Activated naive CD4-positive, alpha-beta T cell treated with anti-CD3 and anti-CD28 coated beads for 36 hours (primary cell): Measurements from ENCODE around the gene NOMO2. TPM values are rescaled to one million over a fixed set of nuclear protein-coding genes. Genes with fewer than 3 reads are reported as not detected.
"Not testable (repeated sequence)": the region's sequence is repeated elsewhere in the genome, so short reads cannot be mapped to it uniquely, and the experiment has no call there.

Source experiments
- CTCF ChIA-PET: fragments of 350-600 bp; sonication (Branson Sonifier 250); formaldehyde crosslinking; loops from one replicate; lab custom pipeline; 2021; ENCODE audit warnings: antibody characterized with exemption; lab: Charles Lee
- DNase-seq: peaks from one replicate; pipeline ENCODE4 v3.0.0-alpha.2; 2020
- H3K27ac Mint-ChIP-seq: one replicate; pipeline ENCODE4 v1.8.0; 2021; ENCODE audit warnings: mild to moderate bottlenecking, mixed read lengths
- H3K27me3 Mint-ChIP-seq: one replicate; pipeline ENCODE4 v1.8.0; 2021; ENCODE audit warnings: low read depth, mixed read lengths
- H3K36me3 Mint-ChIP-seq: one replicate; pipeline ENCODE4 v1.8.0; 2021; ENCODE audit warnings: low read depth, mixed read lengths
- H3K4me1 Mint-ChIP-seq: one replicate; pipeline ENCODE4 v1.8.0; 2021; ENCODE audit warnings: low read depth, mixed read lengths
- H3K4me3 Mint-ChIP-seq: one replicate; pipeline ENCODE4 v1.8.0; 2021; ENCODE audit warnings: mild to moderate bottlenecking, moderate library complexity, mixed read lengths
- H3K9me3 Mint-ChIP-seq: one replicate; pipeline ENCODE4 v1.8.0; 2021; ENCODE audit warnings: mixed read lengths
- intact Hi-C: fragments of 100-400 bp; cut with micrococcal nuclease; formaldehyde crosslinking; loops from one replicate; pipeline ENCODE4 v1.15.1; 2023
- total RNA-seq, 2 experiments: library from RNA; stranded (reverse); gene quantifications; one replicate each; pipeline ENCODE4 v1.2.3, GENCODE V29; 2021

Gene NOMO2
- total RNA-seq, 2 experiments from 2014 or later, result 54.6 to 72.9 TPM

GRCh38 chr16:18526547-18526946 lies 35.4 kb downstream of the NOMO2 start:
- CTCF ChIA-PET, intact Hi-C loops, H3K4me1 Mint-ChIP-seq, H3K27me3 Mint-ChIP-seq, H3K9me3 Mint-ChIP-seq, H3K36me3 Mint-ChIP-seq, DNase-seq, H3K27ac Mint-ChIP-seq, H3K4me3 Mint-ChIP-seq: not testable (repeated sequence)

GRCh38 chr16:18525882-18526482 lies 35.9 kb downstream of the NOMO2 start:
- CTCF ChIA-PET, H3K4me3 Mint-ChIP-seq: not testable (repeated sequence)

GRCh38 chr16:18522637-18523036 lies 39.3 kb downstream of the NOMO2 start:
- H3K27me3 Mint-ChIP-seq, H3K36me3 Mint-ChIP-seq: not testable (repeated sequence)

More at GRCh38 chr16:18525882-18526482, 35.9 kb downstream of the NOMO2 start:
- H3K4me1 Mint-ChIP-seq, H3K27ac Mint-ChIP-seq, H3K36me3 Mint-ChIP-seq, intact Hi-C loops, H3K27me3 Mint-ChIP-seq, H3K9me3 Mint-ChIP-seq, DNase-seq: not testable (repeated sequence)

GRCh38 chr16:18521445-18522181 lies 40.3 kb downstream of the NOMO2 start:
- H3K27ac Mint-ChIP-seq, H3K9me3 Mint-ChIP-seq, intact Hi-C loops, DNase-seq, H3K36me3 Mint-ChIP-seq, H3K4me1 Mint-ChIP-seq, CTCF ChIA-PET, H3K4me3 Mint-ChIP-seq, H3K27me3 Mint-ChIP-seq: not testable (repeated sequence)

More at GRCh38 chr16:18522637-18523036, 39.3 kb downstream of the NOMO2 start:
- H3K4me3 Mint-ChIP-seq, CTCF ChIA-PET, H3K4me1 Mint-ChIP-seq, intact Hi-C loops, H3K9me3 Mint-ChIP-seq, DNase-seq, H3K27ac Mint-ChIP-seq: not testable (repeated sequence)

GRCh38 chr16:18518536-18519283 lies 43.2 kb downstream of the NOMO2 start:
- H3K9me3 Mint-ChIP-seq, H3K27ac Mint-ChIP-seq, H3K27me3 Mint-ChIP-seq, intact Hi-C loops, H3K36me3 Mint-ChIP-seq, CTCF ChIA-PET, H3K4me3 Mint-ChIP-seq, H3K4me1 Mint-ChIP-seq, DNase-seq: not testable (repeated sequence)

- H3K36me3 Mint-ChIP-seq, H3K4me3 Mint-ChIP-seq, CTCF ChIA-PET, H3K27ac Mint-ChIP-seq, H3K9me3 Mint-ChIP-seq, DNase-seq, intact Hi-C loops, H3K4me1 Mint-ChIP-seq, H3K27me3 Mint-ChIP-seq: not testable (repeated sequence)
Observed at GRCh38 chr16:18498430-18498829, 63.5 kb downstream of the NOMO2 start.

- H3K27me3 Mint-ChIP-seq, H3K27ac Mint-ChIP-seq, intact Hi-C loops, CTCF ChIA-PET, DNase-seq, H3K4me1 Mint-ChIP-seq, H3K36me3 Mint-ChIP-seq, H3K4me3 Mint-ChIP-seq, H3K9me3 Mint-ChIP-seq: not testable (repeated sequence)
Observed at GRCh38 chr16:18497032-18497431, 64.9 kb downstream of the NOMO2 start.

- H3K27me3 Mint-ChIP-seq, H3K9me3 Mint-ChIP-seq, H3K27ac Mint-ChIP-seq, H3K4me1 Mint-ChIP-seq, CTCF ChIA-PET, DNase-seq, intact Hi-C loops, H3K36me3 Mint-ChIP-seq, H3K4me3 Mint-ChIP-seq: not testable (repeated sequence)
Observed at GRCh38 chr16:18492118-18492897, 69.6 kb downstream of the NOMO2 start.

GRCh38 chr16:18436025-18436424 lies 125.9 kb downstream of the NOMO2 start:
- CTCF ChIA-PET, intact Hi-C loops: not testable (repeated sequence)

GRCh38 chr16:18415827-18416226 lies 146.1 kb downstream of the NOMO2 start:
- H3K27ac Mint-ChIP-seq, H3K4me1 Mint-ChIP-seq, DNase-seq, H3K27me3 Mint-ChIP-seq, H3K36me3 Mint-ChIP-seq, H3K9me3 Mint-ChIP-seq, CTCF ChIA-PET, H3K4me3 Mint-ChIP-seq, intact Hi-C loops: not testable (repeated sequence)

More at GRCh38 chr16:18436025-18436424, 125.9 kb downstream of the NOMO2 start:
- H3K27ac Mint-ChIP-seq, H3K36me3 Mint-ChIP-seq, H3K9me3 Mint-ChIP-seq, DNase-seq, H3K4me3 Mint-ChIP-seq, H3K27me3 Mint-ChIP-seq, H3K4me1 Mint-ChIP-seq: not testable (repeated sequence)

- H3K27me3 Mint-ChIP-seq, H3K4me3 Mint-ChIP-seq, H3K36me3 Mint-ChIP-seq, intact Hi-C loops, H3K27ac Mint-ChIP-seq, H3K9me3 Mint-ChIP-seq, DNase-seq, H3K4me1 Mint-ChIP-seq, CTCF ChIA-PET: not testable (repeated sequence)
Observed at GRCh38 chr16:18409532-18410293, 152.2 kb downstream of the NOMO2 start.
